B cell (primary cell): ENCODE data around the gene LYG1. TPM values are rescaled to one million over a fixed set of nuclear protein-coding genes. Genes with fewer than 3 reads are reported as not detected.
"Not testable (repeated sequence)": the region's sequence is repeated elsewhere in the genome, so short reads cannot be mapped to it uniquely, and the experiment has no call there.

Source experiments
- ATAC-seq: fragments of 200-7000 bp; cut with Tn5 transposase; one replicate; pipeline ENCODE4 v1.10.0; 2021; ENCODE audit warnings: low read depth, mild to moderate bottlenecking, moderate number of reproducible peaks, moderate library complexity
- CTCF ChIA-PET: fragments of 350-600 bp; sonication (Branson Sonifier 250); formaldehyde crosslinking; loops from one replicate; lab custom pipeline; 2021; ENCODE audit warnings: antibody characterized with exemption, inconsistent platforms; lab: Charles Lee
- POLR2A ChIA-PET: fragments of 350-600 bp; sonication (Branson Sonifier 250); formaldehyde crosslinking; loops from one replicate; lab custom pipeline; 2021; ENCODE audit warnings: antibody characterized with exemption; lab: Charles Lee
- DNase-seq: peaks from one replicate; pipeline ENCODE4 v3.0.0; 2013
- H2AFZ ChIP-seq: 2 replicates; pipeline ENCODE4 v1.6.1; 2012; ENCODE audit warnings: mild to moderate bottlenecking, low read depth, low read length; ENCODE audit not compliant: insufficient read depth, poor library complexity, severe bottlenecking
- H3K27ac ChIP-seq, 2 donors: 1 replicate in 1 of 2; 2 replicates in 1 of 2; pipeline ENCODE4 v1.5.1; 2012 to 2013; ENCODE audit warnings: low read length in 2 of 2, mild to moderate bottlenecking in 2 of 2, moderate library complexity in 1 of 2
- H3K27me3 ChIP-seq, 4 experiments: fragments of 200-600 bp in 1 of 4; sonication (generic) in 1 of 4; replicated peaks in 1 of 4; 1 replicate in 2 of 4; 2 replicates in 2 of 4; pipeline versions ENCODE4 v1.6.1 to v1.7.0; 2013 to 2016; ENCODE audit warnings: low read length in 3 of 4, mild to moderate bottlenecking in 2 of 4, mixed read lengths in 1 of 4, moderate library complexity in 1 of 4; ENCODE audit not compliant: insufficient read depth in 4 of 4, control insufficient read depth in 3 of 4; ENCODE audit errors: control extremely low read depth in 1 of 4
- H3K36me3 ChIP-seq, 2 experiments: replicated peaks in 1 of 2; 1 replicate in 1 of 2; 2 replicates in 1 of 2; pipeline versions ENCODE4 v1.6.1 to v1.7.1; 2013; ENCODE audit warnings: low read length in 1 of 2; ENCODE audit not compliant: insufficient read depth in 2 of 2, control insufficient read depth in 1 of 2; ENCODE audit errors: control extremely low read depth in 1 of 2, extremely low read depth in 1 of 2
- H3K4me1 ChIP-seq, 2 donors: fragments of 200-600 bp in 1 of 2; sonication (generic) in 1 of 2; 1 replicate in 1 of 2; 2 replicates in 1 of 2; pipeline versions ENCODE4 v1.5.1 to v1.6.1; 2013 to 2017; ENCODE audit warnings: low read length in 2 of 2; ENCODE audit not compliant: control insufficient read depth in 2 of 2, insufficient read depth in 2 of 2
- H3K4me2 ChIP-seq: replicated peaks from 2 replicates; pipeline ENCODE3; 2012; ENCODE audit warnings: mild to moderate bottlenecking, low read depth, low read length; ENCODE audit not compliant: poor library complexity, severe bottlenecking
- H3K4me3 ChIP-seq, 5 experiments: fragments of 200-600 bp in 1 of 5; sonication (generic) in 1 of 5; 1 replicate in 3 of 5; 2 replicates in 2 of 5; pipeline versions ENCODE4 v1.5.1 to v1.7.0; 2011 to 2016; ENCODE audit warnings: low read length in 4 of 5, mild to moderate bottlenecking in 4 of 5, low read depth in 2 of 5, control low read depth in 1 of 5, moderate library complexity in 1 of 5; ENCODE audit not compliant: insufficient read depth in 1 of 5; ENCODE audit errors: control extremely low read depth in 1 of 5, extremely low read depth in 1 of 5
- H3K79me2 ChIP-seq: fragments of 200-600 bp; sonication (generic); one replicate; pipeline ENCODE4 v1.6.0; 2016; ENCODE audit warnings: low read length; ENCODE audit not compliant: control insufficient read depth, insufficient read depth
- H3K9ac ChIP-seq: fragments of 200-600 bp; sonication (generic); 2 replicates; pipeline ENCODE4 v1.6.1; 2017; ENCODE audit warnings: mild to moderate bottlenecking, low read length, moderate library complexity
- H3K9me3 ChIP-seq, 3 donors: one replicate each; pipeline versions ENCODE4 v1.6.1 to v1.7.1; 2013; ENCODE audit warnings: low read length in 2 of 3; ENCODE audit not compliant: control insufficient read depth in 2 of 3, insufficient read depth in 1 of 3; ENCODE audit errors: control extremely low read depth in 1 of 3
- H4K20me1 ChIP-seq: 2 replicates; pipeline ENCODE4 v1.6.0; 2012; ENCODE audit warnings: mild to moderate bottlenecking, low read length; ENCODE audit not compliant: insufficient read depth, control insufficient read depth, poor library complexity, severe bottlenecking
- H3K27ac Mint-ChIP-seq: one replicate; pipeline ENCODE4 v1.8.0; 2021; ENCODE audit warnings: mixed read lengths
- H3K27me3 Mint-ChIP-seq: one replicate; pipeline ENCODE4 v1.8.0; 2021; ENCODE audit warnings: mixed read lengths
- H3K4me1 Mint-ChIP-seq: one replicate; pipeline ENCODE4 v1.8.0; 2021; ENCODE audit warnings: mixed read lengths
- H3K4me3 Mint-ChIP-seq: one replicate; pipeline ENCODE4 v1.8.0; 2021; ENCODE audit warnings: mixed read lengths
- H3K9me3 Mint-ChIP-seq: one replicate; pipeline ENCODE4 v1.8.0; 2022; ENCODE audit warnings: mixed read lengths; ENCODE audit not compliant: insufficient read depth
- CTCF ChIP-seq: fragments of 200-600 bp; IDR thresholded peaks from one replicate; pipeline ENCODE4 v1.8.0; 2022; ENCODE audit warnings: antibody characterized with exemption, mild to moderate bottlenecking
- EZH2 ChIP-seq: IDR thresholded peaks from 2 replicates; pipeline ENCODE4 v1.6.1; 2012; ENCODE audit warnings: borderline replicate concordance, low read depth, mild to moderate bottlenecking, moderate library complexity, low read length; ENCODE audit not compliant: insufficient read depth, poor library complexity, severe bottlenecking
- WGBS: methylation state at CpG from one replicate; pipeline ENCODE4 v1.1.5; 2013; ENCODE audit warnings: missing lambda C conversion rate; ENCODE audit not compliant: insufficient coverage; 5-methylcytosine and 5-hydroxymethylcytosine counted together
- intact Hi-C: fragments of 100-400 bp; cut with micrococcal nuclease; formaldehyde crosslinking; loops from one replicate; pipeline ENCODE4 v1.10.0; 2022
- polyA minus RNA-seq: library from RNA; depleted of rRNA, polyadenylated mRNA; stranded (reverse); fragments of >200 nt; gene quantifications from 2 replicates; pipeline ENCODE4 v1.2.3, GENCODE V29; 2012
- polyA plus RNA-seq: library from polyadenylated mRNA; depleted of rRNA; stranded (reverse); fragments of >200 nt; gene quantifications from 2 replicates; pipeline ENCODE4 v1.2.3, GENCODE V29; 2012
- total RNA-seq, 2 donors: library from RNA; stranded (reverse); fragments of 120-200 nt in 1 of 2; gene quantifications; 1 replicate in 1 of 2; 2 replicates in 1 of 2; pipeline versions ENCODE4 v1.2.3 to v1.2.4, GENCODE V29; 2013 to 2022

LYG1 gene
- total RNA-seq (2.7 and 3.0 TPM in 2 replicates), polyA plus RNA-seq (4.0 and 4.5 TPM in 2 replicates), polyA minus RNA-seq (1.00 and 1.6 TPM in 2 replicates)
- 2.1 TPM for total RNA-seq (2013)

GRCh38 chr2:99301097-99301496 is at the start of gene LYG1:
LYG1 (minus strand) TSS chr2:99301197; CDS start chr2:99295670, 5,527 bp downstream.
- ATAC-seq, H3K27me3 Mint-ChIP-seq, H3K27me3 ChIP-seq, H3K4me2 ChIP-seq, H3K79me2 ChIP-seq, H2AFZ ChIP-seq, DNase-seq, intact Hi-C loops, H3K4me1 ChIP-seq, H3K4me3 ChIP-seq, POLR2A ChIA-PET, H3K36me3 ChIP-seq, H3K9me3 ChIP-seq, H3K27ac ChIP-seq, H3K27ac Mint-ChIP-seq, H3K9me3 Mint-ChIP-seq, H3K4me1 Mint-ChIP-seq, H3K9ac ChIP-seq, H3K4me3 Mint-ChIP-seq, H4K20me1 ChIP-seq, CTCF ChIA-PET: not testable (repeated sequence)
- no CpG with 5 or more reads among the region's 2 CpGs for WGBS

DNA sequence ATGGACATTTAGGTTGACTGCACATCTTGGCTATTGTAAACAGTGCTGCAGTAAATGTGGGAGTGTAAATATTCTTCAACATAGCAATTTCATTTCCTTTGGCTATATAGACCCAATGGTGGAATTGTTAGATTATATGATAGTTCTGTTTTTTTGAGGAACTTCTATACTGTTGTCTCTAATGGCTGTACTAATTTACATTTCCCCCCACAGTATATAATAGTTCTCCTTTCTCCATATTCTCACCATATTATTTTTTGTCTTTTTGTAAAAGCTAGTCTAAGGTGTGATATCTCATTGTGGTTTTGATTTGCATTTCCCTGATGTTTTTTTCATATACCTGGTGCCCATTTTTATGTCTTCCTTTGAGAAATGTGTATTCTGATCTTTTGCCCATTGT is 49.2 kb upstream of the LYG1 start:
- H2AFZ ChIP-seq = no peak overlapping the region
- ATAC-seq = no peak
- H3K36me3 ChIP-seq = no peaks in the 10 kb centered on the region
- intact Hi-C loops = no loop called here
- no peak overlapping the region for H3K4me3 ChIP-seq
- TF ChIP-seq EZH2 (no peak), CTCF (no peak)
- no peaks in the 10 kb centered on the region for H3K9me3 Mint-ChIP-seq
- no peak for DNase-seq
- no peak overlapping the region for H3K9ac ChIP-seq
- POLR2A ChIA-PET = no interaction called here
- no peaks in the 10 kb centered on the region for H3K27me3 ChIP-seq
- H4K20me1 ChIP-seq = peaks cover 39% of the 10 kb centered on the region
- H3K9me3 ChIP-seq = no peaks in the 10 kb centered on the region
- no peaks in the 10 kb centered on the region for H3K27me3 Mint-ChIP-seq
- no peak overlapping the region for H3K27ac Mint-ChIP-seq
- no peak overlapping the region for H3K27ac ChIP-seq
- peaks cover 52% of the 10 kb centered on the region for H3K4me1 Mint-ChIP-seq
- peaks cover 91% of the 10 kb centered on the region for H3K79me2 ChIP-seq
- H3K4me1 ChIP-seq = peaks cover 5 to 20% of the 10 kb centered on the region in 2 donors
- H3K4me3 Mint-ChIP-seq = no peak overlapping the region
- CTCF ChIA-PET = no interaction called here
- no peak overlapping the region for H3K4me2 ChIP-seq
